CMK (cell line): ENCODE measurements around the gene MALRD1.

Experiments used
- DNase-seq: peaks from one replicate; pipeline ENCODE4 v3.0.0-alpha.2; 2010; ENCODE audit warnings: low read depth

MALRD1 gene

DNA sequence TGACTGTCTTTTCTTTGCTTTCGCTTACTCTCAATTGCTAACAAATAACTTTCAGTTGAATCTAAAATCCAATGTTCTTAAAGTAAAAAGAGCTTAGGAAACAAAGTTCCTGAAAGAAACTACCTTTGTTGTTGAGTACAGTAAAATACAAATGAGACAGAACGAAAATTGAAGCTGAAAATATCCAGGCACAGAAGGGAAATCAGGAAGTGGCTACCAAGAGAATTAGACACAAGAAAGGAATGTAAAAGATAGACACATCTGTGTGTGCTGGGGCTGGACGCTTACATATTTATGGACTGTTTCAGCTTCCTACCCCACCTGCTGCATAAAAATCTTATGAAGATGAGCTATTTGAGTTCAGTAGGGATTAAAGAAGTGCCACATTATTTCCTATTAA lies 606.0 kb downstream of the MALRD1 start:
- no peak for DNase-seq

DNA sequence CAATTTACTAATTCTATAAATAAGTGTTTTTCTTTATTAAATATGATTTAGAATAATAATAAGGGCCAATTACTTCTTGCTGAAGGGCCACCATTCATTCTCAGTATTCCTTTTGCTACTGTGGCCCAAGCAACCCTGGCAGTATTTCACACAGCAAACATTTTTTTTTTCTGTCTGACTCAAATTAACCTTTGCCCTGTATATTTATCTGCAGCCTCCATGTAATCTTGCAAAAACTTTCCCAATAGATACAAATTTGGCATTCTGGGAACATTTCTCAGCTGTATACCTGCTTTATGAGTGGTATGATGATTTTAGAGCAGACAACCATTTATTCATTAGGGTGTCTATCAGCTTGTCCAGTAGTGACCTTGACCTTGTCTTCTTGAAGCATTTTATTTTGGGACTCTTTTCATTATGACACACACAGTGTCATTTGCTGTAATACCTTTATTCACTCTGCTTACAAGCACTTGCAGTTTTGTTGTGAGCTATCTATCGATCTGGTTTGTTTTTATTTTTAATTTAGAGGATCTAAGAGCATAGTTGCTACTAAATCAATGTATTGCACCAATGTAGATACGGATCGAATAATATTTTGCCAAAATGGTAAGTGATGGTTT lies 607.9 kb downstream of the MALRD1 start:
- DNase-seq, result no peak

GRCh38 chr10:19658131-19658530 lies 609.5 kb downstream of the MALRD1 start:
- DNase-seq, result no peak

GRCh38 chr10:19658622-19659233 lies 610.1 kb downstream of the MALRD1 start:
- DNase-seq, result no peak

DNA sequence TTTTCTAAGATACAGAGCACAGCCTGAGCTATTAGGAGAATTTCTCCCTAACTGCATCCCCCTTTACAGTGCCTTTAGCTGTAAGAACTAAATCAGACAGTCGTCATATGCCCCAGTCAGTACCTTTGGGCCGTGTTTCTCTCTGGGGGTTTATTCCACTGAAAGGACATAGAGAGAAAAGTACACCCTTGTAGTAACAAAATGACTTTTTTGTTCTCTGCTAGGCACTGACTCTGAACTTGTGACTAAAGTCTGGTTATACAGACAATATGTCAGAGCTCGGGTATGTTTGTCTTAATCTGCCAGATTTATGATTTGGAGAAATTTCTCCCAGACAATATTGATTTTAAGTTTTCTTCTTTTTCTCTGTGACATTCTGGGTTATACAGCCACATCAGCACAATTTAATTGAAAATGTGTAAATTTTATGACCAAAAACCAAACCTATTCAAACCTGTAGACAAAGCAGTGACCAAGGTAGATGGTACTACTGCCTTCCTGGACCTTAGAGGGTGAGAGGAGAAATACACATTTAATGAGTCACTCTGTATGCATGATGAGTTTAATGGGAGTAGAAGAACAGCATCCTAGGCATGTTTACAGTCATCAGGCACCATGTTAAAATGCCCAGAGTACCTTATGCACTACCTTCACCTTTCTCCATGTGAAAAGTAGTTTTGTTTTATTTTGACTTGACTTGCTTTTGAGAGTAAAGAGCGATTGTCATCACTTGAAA lies 611.5 kb downstream of the MALRD1 start:
- no peak for DNase-seq

DNA sequence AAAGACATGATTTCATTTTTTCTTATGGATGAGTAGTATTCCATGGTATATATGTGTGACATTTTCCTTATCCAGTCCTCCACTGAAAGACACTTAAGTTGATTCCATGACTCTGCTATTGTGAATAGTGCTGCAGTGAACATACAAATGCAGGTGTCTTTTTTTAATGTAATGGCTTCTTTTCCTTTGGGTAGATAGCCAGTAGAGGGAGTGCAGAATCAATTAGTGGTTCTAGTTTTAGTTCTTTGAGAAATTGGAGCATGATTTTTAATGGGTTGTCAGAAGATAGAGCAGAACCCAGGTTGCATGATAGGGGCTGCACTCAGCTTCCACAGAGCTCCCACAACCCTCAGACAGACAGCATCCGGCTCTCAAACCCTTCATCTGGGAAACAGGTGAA lies 614.7 kb downstream of the MALRD1 start:
- no peak for DNase-seq

- DNase-seq, result no peak
Measured at GRCh38 chr10:19668116-19668515, 619.5 kb downstream of the MALRD1 start.

DNA sequence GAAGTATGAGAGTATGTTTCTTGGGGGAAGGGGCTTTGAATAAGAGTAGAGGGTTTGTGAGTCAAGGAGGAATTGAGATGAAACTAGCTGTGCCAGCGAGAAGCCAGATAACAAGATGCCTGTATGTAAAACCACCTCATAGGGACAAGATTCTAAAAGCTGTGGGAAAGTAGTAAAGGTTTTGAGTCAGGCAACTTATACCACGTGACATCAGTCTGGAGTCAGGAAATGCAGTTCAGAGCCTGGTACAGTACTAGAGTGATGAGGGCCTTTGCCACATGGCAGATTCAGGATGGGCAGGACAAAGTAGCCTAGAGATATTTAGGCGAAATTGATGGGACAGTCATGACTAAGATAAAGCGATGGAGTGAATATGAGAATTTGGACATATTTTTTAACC lies 627.5 kb downstream of the MALRD1 start:
- no peak for DNase-seq

GRCh38 chr10:19683356-19683755 lies 634.8 kb downstream of the MALRD1 start:
- DNase-seq, result no peak

GRCh38 chr10:19683960-19684359 lies 635.4 kb downstream of the MALRD1 start:
- DNase-seq, result no peak

DNA sequence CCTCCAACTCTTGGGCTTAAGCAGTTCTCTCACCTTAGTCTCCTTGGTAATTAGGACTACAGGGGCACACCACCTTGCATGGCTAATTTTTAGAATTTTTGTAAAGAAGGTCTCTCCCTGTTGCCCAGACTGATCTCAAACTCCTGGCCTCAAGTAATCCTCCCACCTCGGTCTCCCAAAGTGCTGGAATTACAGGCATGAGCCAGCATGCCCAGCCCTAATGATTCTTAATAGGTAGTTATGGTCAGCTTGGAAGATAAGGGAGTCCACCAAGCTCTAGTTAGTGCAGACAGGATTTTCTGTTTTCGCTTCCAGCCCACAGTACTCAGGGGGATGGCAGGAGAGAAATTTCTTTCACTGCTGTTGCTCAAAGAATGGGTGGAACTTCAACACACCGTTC lies 639.7 kb downstream of the MALRD1 start:
- DNase-seq, result no peak

GRCh38 chr10:19689231-19689630 lies 640.6 kb downstream of the MALRD1 start:
- DNase-seq, result no peak

DNA sequence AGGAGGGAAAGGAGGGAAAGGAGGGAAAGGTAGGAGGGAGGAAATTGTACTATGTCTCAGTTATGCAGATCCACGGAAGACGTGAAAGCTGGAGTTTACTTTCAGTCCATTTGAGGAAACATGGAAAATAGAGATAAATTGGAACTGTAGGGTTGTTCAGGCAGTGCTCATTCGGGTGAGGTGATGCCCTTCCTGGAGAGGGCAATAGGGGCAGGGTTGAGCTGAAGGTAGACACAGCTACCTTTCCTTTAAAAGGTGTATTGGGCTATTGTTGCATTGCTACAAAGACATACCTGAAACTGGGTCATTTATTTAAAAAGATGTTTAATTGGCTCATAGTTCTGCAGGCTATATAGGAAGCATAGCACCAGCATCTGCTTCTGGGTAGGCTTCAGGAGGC lies 650.7 kb downstream of the MALRD1 start:
- no peak for DNase-seq

- DNase-seq, result no peak
Measured at GRCh38 chr10:19701427-19702052, 652.9 kb downstream of the MALRD1 start.

DNA sequence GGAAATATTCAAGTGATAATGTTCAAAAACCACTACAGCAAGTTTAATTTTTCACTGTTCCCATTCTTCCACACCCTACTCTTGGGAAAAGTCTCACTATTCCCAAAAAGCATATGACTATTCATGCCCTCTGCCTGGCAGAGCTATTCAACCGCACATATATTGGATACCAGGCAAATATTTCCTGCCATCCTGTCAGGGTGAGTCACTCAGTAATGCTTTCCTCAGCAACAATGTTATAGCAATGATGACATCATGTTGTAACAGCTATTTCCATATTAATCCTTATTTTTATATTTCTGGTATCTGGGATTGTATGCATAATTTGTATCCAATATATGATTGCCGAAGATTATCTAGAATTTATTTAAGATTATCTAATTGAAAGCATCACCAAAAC lies 653.6 kb downstream of the MALRD1 start:
- no peak for DNase-seq

GRCh38 chr10:19704544-19704943 lies 655.9 kb downstream of the MALRD1 start:
- no peak for DNase-seq

DNA sequence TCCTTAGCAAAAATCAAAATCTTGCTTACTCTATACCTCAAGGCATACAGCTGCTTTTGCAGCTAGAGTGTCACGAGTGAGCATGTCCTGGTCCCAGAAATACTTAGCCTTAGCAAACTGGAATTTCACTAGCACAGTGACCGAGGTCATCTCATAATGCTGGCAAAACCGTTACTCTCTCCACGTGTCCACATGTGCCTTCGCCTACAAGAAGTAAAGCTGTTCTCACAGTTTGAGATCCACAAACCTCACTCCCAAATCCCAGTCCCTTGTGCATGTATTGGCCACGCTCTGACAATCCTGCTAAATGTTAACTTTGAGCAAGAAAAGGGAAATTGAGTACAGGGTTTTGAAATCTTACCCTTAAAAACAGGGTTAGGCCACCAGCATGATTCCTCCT lies 656.6 kb downstream of the MALRD1 start:
- no peak for DNase-seq

GRCh38 chr10:19706904-19707303 lies 658.3 kb downstream of the MALRD1 start:
- no peak for DNase-seq

- no peak for DNase-seq
Measured at GRCh38 chr10:19707376-19707775, 658.8 kb downstream of the MALRD1 start.

- DNase-seq, result no peak
Measured at GRCh38 chr10:19708031-19708430, 659.4 kb downstream of the MALRD1 start.

DNA sequence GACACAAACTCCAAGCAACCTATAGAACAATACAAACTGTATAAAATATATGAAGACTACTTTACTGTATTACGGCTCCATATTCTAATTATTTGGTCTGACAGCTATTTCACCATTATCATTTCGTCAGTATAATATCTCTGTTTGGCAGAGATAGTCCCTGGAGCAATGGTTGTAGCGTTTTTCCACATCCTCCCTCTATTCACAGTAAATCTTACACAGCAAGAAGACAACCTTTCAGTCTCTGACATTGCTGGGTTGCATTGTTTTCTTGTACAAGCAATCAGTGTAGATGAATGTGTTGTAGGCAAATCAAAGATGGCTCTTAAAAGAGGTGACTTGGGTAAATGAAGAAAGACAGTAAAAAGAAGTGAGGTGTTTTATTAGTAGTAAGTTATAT lies 662.0 kb downstream of the MALRD1 start:
- no peak for DNase-seq

- DNase-seq, result no peak
Measured at GRCh38 chr10:19713159-19713558, 664.6 kb downstream of the MALRD1 start.
